HG02571 (cell line): ENCODE measurements around the gene FAF2.
"Not testable (repeated sequence)": the region's sequence is repeated elsewhere in the genome, so short reads cannot be mapped to it uniquely, and the experiment has no call there.

Source experiments
- ATAC-seq: cut with Tn5 transposase; IDR thresholded peaks from one replicate; pipeline ENCODE4 v1.9.1; 2021; ENCODE audit warnings: mild to moderate bottlenecking, moderate library complexity; ENCODE audit not compliant: unreplicated experiment

FAF2 gene

GRCh38 chr5:176454724-176455394, 6.7 kb downstream of the FAF2 start:
- no peak for ATAC-seq

GRCh38 chr5:176458904-176459561, 10.8 kb downstream of the FAF2 start:
- no peak for ATAC-seq

DNA sequence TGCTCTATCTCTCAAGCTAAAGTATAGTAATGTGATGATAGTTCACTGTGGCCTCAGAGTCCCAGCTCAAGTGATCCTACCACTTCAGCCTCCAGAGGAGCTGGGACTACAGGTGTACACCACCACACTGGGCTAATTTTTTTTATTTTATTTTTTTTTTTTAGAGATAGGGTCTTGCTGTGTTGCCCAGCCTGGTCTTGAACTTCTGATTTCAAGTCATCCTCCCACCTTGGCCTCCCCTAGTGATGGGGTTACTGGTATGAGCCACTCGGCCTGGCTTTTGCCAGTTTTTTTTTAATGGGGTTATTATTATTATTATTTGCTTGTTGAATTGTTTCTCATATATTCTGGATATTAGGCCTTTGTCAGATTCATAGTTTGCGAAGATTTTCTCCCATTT, 13.2 kb downstream of the FAF2 start:
- ATAC-seq: no peak

GRCh38 chr5:176463113-176463764, 15.1 kb downstream of the FAF2 start:
- ATAC-seq: no peak

DNA sequence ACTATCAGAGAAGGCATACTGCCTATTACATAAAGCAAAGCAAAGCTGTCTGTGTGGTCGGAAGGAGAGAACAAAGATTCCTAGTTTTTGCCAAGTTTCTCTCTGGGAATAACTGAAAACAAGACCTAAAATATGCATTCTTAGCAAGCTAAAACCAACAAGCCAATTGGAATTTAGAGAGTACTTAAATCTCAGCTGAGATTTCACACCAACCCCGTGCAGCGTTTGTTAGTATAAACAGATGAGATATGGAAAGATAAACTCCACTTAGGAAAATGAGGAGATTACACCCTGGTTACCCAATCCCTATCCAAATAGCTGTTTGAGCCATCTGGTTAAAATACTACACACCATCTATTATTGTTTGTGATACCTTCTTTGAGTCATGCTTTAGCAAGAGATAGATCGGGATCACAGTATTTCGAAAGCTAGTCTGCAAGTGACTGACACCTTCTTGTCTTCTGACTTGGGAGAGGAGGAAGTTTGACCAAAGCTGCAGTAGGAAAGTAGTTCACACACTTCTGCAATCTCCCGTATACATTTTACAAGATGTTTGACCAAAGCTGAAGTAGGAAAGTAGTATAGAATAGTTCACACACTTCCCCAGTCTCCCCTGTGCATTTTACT, 18.2 kb downstream of the FAF2 start:
- ATAC-seq: no peak

- ATAC-seq: no peak
These were observed 21.1 kb downstream of the FAF2 start for GRCh38 chr5:176469296-176469695.

- no peak for ATAC-seq
These were observed 22.4 kb downstream of the FAF2 start for GRCh38 chr5:176470539-176470938.

DNA sequence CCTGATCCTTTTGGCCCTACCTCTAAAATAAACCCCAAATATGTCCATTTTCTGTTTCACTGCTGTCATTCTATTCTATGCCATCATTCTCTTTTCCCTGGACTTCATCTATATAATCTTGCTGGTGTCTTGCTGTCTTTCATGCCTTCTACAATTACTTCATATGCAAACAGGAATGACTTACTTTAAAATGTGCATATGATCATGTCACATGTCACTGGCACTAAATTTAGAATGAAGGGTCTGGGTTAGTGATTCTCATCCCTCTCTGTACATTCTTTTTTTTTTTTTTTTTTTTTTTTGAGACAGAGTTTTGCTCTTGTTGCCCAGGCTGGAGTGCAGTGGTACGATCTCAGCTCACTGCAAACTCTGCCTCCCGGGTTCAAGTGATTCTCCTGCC, 22.9 kb downstream of the FAF2 start:
- no peak for ATAC-seq

GRCh38 chr5:176473335-176474006, 25.3 kb downstream of the FAF2 start:
- no peak for ATAC-seq

DNA sequence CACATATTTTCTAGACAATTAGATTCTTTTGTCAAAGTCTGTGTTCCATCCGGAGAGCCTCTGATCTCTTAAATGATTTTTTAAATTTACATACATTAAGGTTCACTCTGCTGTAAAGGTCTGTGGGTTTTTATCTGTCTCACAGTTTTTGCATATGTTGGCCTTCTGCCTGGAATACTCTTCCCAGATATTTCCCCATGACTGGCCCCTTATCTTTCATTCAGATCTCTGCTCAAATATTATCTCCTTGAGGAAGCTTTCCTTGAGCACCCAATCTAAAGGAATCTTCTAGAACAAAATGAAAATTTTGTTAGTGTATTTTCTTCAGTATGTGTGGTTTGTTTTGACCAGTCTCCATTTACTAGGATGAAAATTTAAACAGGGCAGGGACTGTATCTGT, 26.3 kb downstream of the FAF2 start:
- no peak for ATAC-seq

DNA sequence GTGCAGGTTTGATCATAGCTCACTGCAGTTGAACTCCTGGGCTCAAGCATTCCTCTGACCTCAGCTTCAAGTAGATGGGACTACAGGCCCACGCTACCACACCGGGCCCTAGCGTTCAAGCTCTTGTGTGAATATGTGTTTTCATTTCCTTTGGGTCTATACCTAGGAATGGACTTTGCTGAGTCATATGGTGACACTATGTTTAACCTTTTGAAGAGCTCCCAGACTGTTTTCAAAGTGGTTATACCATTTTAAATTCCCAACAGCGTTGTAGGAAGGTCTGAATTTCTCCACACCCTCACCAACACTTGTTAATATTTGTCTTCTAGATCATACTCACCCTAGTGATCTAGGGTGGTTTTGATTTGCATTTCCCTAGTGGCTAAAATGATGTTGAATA, 33.5 kb downstream of the FAF2 start:
- no peak for ATAC-seq

GRCh38 chr5:176485176-176485575, 37.0 kb downstream of the FAF2 start:
- ATAC-seq: no peak

- ATAC-seq: no peak
These were observed 38.1 kb downstream of the FAF2 start for GRCh38 chr5:176486189-176486757.

GRCh38 chr5:176487160-176487559, 39.0 kb downstream of the FAF2 start:
- not testable (repeated sequence) for ATAC-seq

- no peak for ATAC-seq
These were observed 40.9 kb downstream of the FAF2 start for GRCh38 chr5:176489077-176489476.

DNA sequence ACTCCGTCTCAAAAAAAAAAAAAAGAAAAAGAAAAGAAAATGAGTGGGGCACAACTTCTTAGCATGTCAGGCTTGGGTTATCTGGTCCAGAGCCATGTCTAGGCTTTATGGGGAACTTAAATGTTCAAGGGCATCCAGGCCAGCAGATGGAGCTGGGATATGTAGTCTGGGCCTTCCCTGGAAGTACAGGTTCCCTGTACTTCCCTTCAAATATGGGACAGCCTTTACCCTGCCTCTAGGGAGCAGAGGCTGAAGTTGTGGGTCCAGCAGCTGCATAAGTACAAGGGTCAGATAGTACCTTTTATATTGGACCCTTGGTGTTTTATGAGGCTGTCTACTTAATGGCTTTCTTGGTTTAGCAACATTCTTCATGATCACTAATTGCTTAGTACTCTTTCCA, 42.1 kb downstream of the FAF2 start:
- ATAC-seq: no peak

GRCh38 chr5:176491101-176491502, 42.9 kb downstream of the FAF2 start:
- no peak for ATAC-seq

DNA sequence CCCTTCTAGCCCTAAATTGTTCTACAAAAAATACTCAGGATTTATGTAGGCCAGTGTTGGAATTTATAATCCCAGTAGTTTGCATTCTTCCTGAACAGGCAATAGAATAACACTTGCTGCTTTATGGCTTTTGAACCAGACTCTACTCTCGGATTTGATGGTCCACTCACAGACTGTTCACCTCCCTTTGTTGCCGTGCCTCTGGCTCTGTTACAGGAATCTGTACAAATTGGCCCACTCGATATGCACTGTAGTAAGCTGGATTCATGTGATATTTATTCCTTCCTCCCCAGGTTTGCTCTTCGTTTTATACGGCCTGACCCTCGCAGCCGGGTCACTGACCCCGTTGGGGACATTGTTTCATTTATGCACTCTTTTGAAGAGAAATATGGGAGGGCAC, 43.7 kb downstream of the FAF2 start:
- ATAC-seq: no peak

DNA sequence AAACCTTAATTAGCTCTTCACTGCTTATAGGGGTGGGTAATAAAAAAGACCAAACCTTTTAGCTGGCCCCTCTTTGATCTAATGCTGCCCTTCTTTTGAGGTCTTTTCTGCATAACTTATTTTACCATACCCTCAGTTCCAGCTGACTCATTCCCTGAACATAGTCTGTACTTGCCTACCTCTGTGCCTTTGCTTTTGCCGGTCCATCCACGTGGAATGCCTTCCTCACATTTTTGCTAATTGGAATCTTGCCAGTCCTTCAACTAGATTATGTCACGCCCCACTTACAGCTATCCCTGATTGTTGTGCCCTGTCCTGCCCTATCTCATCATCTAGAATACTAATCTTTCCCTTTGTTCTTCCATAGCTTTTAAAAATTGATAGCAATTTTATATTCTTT, 44.2 kb downstream of the FAF2 start:
- no peak for ATAC-seq

- ATAC-seq: no peak
These were observed 49.7 kb downstream of the FAF2 start for GRCh38 chr5:176497852-176498251.

- no peak for ATAC-seq
These were observed 51.1 kb downstream of the FAF2 start for GRCh38 chr5:176499273-176499672.
